GM12865 (cell line): ENCODE measurements around the gene GPR155.
A peak's percentile ranks its signal among the peaks of the same experiment; 100 is the strongest.

Experiments used
- DNase-seq: peaks from one replicate; pipeline ENCODE4 v3.0.0; 2010; ENCODE audit warnings: low read depth
- H3K4me3 ChIP-seq: 2 replicates; pipeline ENCODE4 v1.5.1; 2011; ENCODE audit warnings: mild to moderate bottlenecking, low read depth, low read length, control low read depth
- TF ChIP-seq, protein P1 (sequence below): IDR thresholded peaks from 2 replicates; pipeline ENCODE4 v1.5.1; 2011; ENCODE audit warnings: low read length, control low read depth, low read depth, inconsistent platforms; ENCODE audit not compliant: insufficient read depth; ENCODE audit errors: missing control alignments

Gene GPR155

GRCh38 chr2:174403628-174404027 is 83.2 kb downstream of the GPR155 start:
- TF ChIP-seq, protein P1, sequence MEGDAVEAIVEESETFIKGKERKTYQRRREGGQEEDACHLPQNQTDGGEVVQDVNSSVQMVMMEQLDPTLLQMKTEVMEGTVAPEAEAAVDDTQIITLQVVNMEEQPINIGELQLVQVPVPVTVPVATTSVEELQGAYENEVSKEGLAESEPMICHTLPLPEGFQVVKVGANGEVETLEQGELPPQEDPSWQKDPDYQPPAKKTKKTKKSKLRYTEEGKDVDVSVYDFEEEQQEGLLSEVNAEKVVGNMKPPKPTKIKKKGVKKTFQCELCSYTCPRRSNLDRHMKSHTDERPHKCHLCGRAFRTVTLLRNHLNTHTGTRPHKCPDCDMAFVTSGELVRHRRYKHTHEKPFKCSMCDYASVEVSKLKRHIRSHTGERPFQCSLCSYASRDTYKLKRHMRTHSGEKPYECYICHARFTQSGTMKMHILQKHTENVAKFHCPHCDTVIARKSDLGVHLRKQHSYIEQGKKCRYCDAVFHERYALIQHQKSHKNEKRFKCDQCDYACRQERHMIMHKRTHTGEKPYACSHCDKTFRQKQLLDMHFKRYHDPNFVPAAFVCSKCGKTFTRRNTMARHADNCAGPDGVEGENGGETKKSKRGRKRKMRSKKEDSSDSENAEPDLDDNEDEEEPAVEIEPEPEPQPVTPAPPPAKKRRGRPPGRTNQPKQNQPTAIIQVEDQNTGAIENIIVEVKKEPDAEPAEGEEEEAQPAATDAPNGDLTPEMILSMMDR: no peak
- DNase-seq: no peak
- H3K4me3 ChIP-seq: no peak overlapping the region

DNA sequence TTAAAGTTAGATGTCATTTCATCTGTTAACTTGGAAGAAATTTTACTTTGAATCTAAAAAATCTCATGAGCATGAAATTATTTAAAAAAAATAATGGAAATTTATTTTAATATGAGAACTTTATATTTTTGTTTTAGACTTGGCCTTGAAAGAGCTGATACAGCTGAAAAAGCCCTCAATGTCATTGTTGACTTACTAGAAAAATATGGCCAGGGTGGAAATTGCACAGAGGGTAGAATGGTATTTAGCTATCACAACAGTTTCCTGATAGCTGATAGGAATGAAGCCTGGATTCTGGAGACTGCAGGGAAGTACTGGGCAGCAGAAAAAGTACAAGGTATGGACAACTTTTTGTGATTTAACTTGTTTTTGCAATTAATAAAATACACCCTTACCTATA is 86.0 kb downstream of the GPR155 start:
- H3K4me3 ChIP-seq: no peak overlapping the region
- TF ChIP-seq, protein P1: no peak
- DNase-seq: no peak

DNA sequence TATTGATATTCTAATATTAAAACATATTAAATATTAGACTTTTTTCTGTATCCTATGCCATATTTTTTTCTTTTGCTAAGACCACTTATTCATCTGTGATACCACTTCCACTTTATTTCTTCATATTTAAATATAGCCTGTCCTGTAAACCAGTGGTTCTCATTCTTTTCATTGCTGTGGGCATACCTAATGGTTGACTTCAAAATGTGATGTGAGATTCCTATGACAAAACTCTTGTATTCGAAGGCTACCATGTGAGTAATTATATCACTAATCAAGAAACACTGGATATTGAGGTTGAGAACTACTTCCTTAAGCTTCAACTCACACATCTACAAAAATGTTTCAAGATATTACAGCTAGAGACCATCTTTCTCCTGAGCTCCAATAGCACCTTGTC is 87.7 kb downstream of the GPR155 start:
- DNase-seq: no peak
- TF ChIP-seq, protein P1: no peak
- no peak overlapping the region for H3K4me3 ChIP-seq

GRCh38 chr2:174397773-174398172 is 89.1 kb downstream of the GPR155 start:
- no peak overlapping the region for H3K4me3 ChIP-seq
- TF ChIP-seq, protein P1: no peak
- DNase-seq: no peak

- DNase-seq: peak; percentile 23
- H3K4me3 ChIP-seq: peak overlapping the region; percentile 99
- TF ChIP-seq, protein P1: no peak
These were observed 90.7 kb downstream of the GPR155 start for GRCh38 chr2:174395969-174396630.

DNA sequence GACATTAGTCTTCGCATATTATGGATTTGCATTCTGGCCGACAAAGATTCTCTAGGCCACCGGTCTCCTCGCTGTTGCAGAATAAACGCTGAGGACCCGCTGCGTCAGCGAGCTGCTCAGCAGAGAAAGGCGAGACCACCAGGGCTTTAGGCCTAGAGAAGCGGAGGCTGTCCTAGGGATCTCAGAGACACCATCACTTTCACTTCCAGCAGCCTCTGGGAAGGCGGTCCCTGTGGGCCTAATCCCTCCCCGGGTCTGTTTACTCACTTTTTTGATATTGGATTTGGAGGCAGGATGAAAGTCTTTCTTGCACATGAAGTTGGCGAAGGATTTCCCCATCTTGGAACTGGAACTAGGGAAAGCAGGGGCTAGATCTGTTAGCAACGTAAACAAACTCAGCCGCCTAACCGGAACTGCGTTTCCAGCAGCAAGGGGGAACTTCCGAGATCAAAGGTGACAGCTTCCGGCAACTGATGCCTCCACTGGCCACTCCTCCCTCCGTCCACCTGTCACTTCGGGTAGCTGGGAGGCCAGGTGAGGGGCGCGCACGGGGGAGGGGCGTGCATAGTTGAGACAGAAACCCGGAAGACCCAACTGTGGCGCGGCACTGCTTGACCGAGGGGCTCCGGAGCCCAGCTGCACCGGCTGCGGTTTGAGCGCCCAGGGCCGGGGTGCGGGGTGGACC is 91.4 kb downstream of the GPR155 start, which contains the start of gene SCRN3:
Gene SCRN3, plus strand, starts transcription at position 447 of the 685 bp plus-strand sequence. CDS start 2,554 bp downstream, outside the sequence.
- TF ChIP-seq, protein P1: no peak
- DNase-seq: peak; percentile 88
- H3K4me3 ChIP-seq: peak within 1 kb of the TSS; percentile 99
